GM18505 (cell line): ENCODE measurements around the gene TMEM239.

ENCODE experiments used
- ATAC-seq: cut with Tn5 transposase; IDR thresholded peaks from one replicate; pipeline ENCODE4 v1.9.1; 2021; ENCODE audit not compliant: unreplicated experiment
- POLR2A ChIP-seq: IDR thresholded peaks from 4 replicates; pipeline ENCODE4 v1.6.1; 2011; ENCODE audit warnings: borderline replicate concordance; ENCODE audit not compliant: insufficient read depth, insufficient read length; ENCODE audit errors: extremely low read depth

The TMEM239 gene

DNA sequence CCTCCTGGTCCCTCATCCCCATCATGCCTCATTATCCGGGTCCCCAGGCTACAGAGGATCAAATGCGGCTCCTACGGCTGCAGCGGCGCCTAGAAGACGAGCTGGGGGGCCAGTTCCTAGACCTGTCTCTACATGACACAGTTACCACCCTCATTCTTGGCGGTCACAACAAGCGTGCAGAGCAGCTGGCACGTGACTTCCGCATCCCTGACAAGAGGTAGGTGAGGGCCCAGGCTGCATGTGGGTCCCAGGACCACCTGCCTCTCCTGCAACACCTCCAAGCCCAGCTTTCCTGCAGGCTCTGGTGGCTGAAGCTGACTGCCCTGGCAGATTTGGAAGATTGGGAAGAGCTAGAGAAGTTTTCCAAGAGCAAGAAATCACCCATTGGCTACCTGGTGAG lies 48.9 kb downstream of the TMEM239 start:
- TF ChIP-seq POLR2A: no peak
- ATAC-seq: no peak

GRCh38 chr20:2865630-2866029 lies 49.5 kb downstream of the TMEM239 start:
- no peak for TF ChIP-seq POLR2A
- ATAC-seq: no peak

- ATAC-seq: no peak
- TF ChIP-seq POLR2A: no peak
These were observed 50.1 kb downstream of the TMEM239 start for GRCh38 chr20:2866236-2866635.

GRCh38 chr20:2867081-2867864 lies 51.1 kb downstream of the TMEM239 start:
- TF ChIP-seq POLR2A: no peak
- ATAC-seq: no peak
